ENCODE measurements around the gene DDAH1. TPM values are rescaled to one million over a fixed set of nuclear protein-coding genes. Genes with fewer than 3 reads are reported as not detected.
A peak's percentile ranks its signal among the peaks of the same experiment; 100 is the strongest.

DDAH1 gene
- total and polyA plus RNA-seq, 2 of the 4 experiments (the other 2 are of a cell fraction) = 78.0 to 94.5 TPM

DNA sequence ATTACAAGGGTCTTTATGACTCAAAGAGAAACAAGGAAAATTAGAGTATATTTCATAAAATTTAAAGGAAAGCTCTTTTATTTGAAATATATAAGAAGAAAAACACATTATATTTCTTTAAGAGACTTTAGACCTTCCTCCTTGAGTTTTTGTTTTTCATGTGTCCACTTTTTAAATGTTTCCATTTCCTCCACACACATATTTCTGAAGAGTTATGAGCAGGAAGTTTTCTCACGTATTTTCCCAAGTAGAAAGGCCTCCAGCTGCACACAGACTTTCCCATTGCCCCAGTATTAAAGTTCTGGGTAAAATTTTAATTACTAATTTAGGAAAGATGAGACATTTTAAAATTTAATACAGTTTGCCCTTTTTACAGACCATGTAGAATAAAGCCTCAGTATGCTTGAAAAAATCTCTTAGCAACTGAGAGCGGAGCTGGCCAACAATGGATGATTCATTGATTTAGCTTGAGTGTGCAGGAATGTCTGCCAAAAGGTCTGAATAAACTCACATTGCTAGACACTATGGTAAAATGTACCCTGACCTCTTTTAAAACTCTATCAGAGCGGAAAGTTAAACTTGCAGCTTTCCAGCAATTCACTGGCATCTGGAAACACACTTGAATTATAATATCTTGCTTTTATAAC, 57.9 kb downstream of the DDAH1 start:
- H4K91ac ChIP-seq (ENCODE audit: insufficient read depth, low read depth, low read length) = no peak overlapping the region
- peaks cover 8% of the 10 kb centered on the region; the same call in 1 of the 2 replicates for H3K9me1 ChIP-seq (ENCODE audit: insufficient read depth, low read length)
- no peak overlapping the region; the same call in 1 of the 2 replicates for H3K4me3 ChIP-seq (ENCODE audit: insufficient read depth, low read depth, low read length)
- H2AFZ ChIP-seq (replicated peaks; ENCODE audit: low read length, poor library complexity) = no peak overlapping the region
- no CpG with 5 or more reads among the region's 3 CpGs for WGBS, 2 experiments (ENCODE audit: extremely low coverage in 2 of 2, insufficient read length in 1 of 2)
- peaks cover 10% of the 10 kb centered on the region for H3K4me1 ChIP-seq (ENCODE audit: control insufficient read depth, insufficient read depth, low read length)
- dilution Hi-C loops (cut with HindIII; ENCODE audit: low sequenced_read_pairs, unreplicated experiment) (no loop called here), intact Hi-C loops (cut with micrococcal nuclease) (loop anchor here (10.0 kb wide), 1 partner anchor 168 kb away; no protein-coding TSS in a partner anchor), in situ Hi-C loops (cut with MboI; ENCODE audit: low sequenced_read_pairs) (no loop called here)
- H2BK15ac ChIP-seq (ENCODE audit: low read depth, low read length) = no peak overlapping the region
- H3K4me2 ChIP-seq (ENCODE audit: low read depth, low read length) = peak overlapping the region; percentile 78
- H3K23ac ChIP-seq (ENCODE audit: low read depth, low read length) = peak overlapping the region; percentile 34; the same call in 1 of the 2 replicates
- CTCF ChIA-PET = interaction anchor here (0.6 to 1.5 kb wide), 3 partner anchors 30 to 63 kb away, joined by 3 to 4 read pairs (median 3); no protein-coding TSS in a partner anchor
- no TSS peak for BruUV-seq (replicated peaks)
- no peak overlapping the region for H2AK9ac ChIP-seq (replicated peaks; ENCODE audit: low read depth, low read length, poor library complexity)
- peaks cover 25 to 70% of the 10 kb centered on the region in 2 experiments for H3K79me1 ChIP-seq (ENCODE audit: low read depth in 1 of 2, low read length in 2 of 2)
- DNase-seq = peak; percentile 94
- H2BK120ac ChIP-seq (ENCODE audit: low read depth, low read length) = no peak overlapping the region; the same call in 1 of the 2 replicates
- H3K14ac ChIP-seq (replicated peaks; ENCODE audit: low read depth, low read length) = no peak overlapping the region
- H3K36me3 ChIP-seq (ENCODE audit: control insufficient read depth, insufficient read depth, low read length) = 0 out of 2 replicates have a peak, but pooled peaks cover 2% of the 10 kb centered on the region
- no peak overlapping the region for H4K5ac ChIP-seq (ENCODE audit: low read depth, low read length)
- TF ChIP-seq POLR2A (IDR thresholded peaks at IDR 0.05; ENCODE audit: low read depth, low read length) (no peak), RAD21 (IDR thresholded peaks at IDR 0.05; ENCODE audit: low read length) (0 out of 2 replicates have a peak, but pooled peaks have one; percentile 10), MAZ (IDR thresholded peaks at IDR 0.05; ENCODE audit: borderline replicate concordance, low read depth, low read length) (no peak), CEBPB (IDR thresholded peaks at IDR 0.05; ENCODE audit: low read depth, low read length) (no peak), CHD1 (IDR thresholded peaks at IDR 0.05; ENCODE audit: low read depth, low read length) (no peak), MXI1 (IDR thresholded peaks at IDR 0.05; ENCODE audit: borderline replicate concordance, low read depth, low read length) (no peak), BHLHE40 (IDR thresholded peaks at IDR 0.05; ENCODE audit: low read depth, low read length) (0 out of 2 replicates have a peak, but pooled peaks have one; percentile 29), MAFK (IDR thresholded peaks at IDR 0.05; ENCODE audit: low read depth, low read length) (peak; percentile 34; the same call in 1 of the 2 replicates), RFX5 (IDR thresholded peaks at IDR 0.05; ENCODE audit: low read depth, low read length) (no peak), RCOR1 (IDR thresholded peaks at IDR 0.05; ENCODE audit: insufficient replicate concordance, low read length) (no peak), FOS (IDR thresholded peaks at IDR 0.05; ENCODE audit: low read depth, low read length) (peak; percentile 78)
- TF ChIP-seq, protein P1, sequence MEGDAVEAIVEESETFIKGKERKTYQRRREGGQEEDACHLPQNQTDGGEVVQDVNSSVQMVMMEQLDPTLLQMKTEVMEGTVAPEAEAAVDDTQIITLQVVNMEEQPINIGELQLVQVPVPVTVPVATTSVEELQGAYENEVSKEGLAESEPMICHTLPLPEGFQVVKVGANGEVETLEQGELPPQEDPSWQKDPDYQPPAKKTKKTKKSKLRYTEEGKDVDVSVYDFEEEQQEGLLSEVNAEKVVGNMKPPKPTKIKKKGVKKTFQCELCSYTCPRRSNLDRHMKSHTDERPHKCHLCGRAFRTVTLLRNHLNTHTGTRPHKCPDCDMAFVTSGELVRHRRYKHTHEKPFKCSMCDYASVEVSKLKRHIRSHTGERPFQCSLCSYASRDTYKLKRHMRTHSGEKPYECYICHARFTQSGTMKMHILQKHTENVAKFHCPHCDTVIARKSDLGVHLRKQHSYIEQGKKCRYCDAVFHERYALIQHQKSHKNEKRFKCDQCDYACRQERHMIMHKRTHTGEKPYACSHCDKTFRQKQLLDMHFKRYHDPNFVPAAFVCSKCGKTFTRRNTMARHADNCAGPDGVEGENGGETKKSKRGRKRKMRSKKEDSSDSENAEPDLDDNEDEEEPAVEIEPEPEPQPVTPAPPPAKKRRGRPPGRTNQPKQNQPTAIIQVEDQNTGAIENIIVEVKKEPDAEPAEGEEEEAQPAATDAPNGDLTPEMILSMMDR (conservative IDR thresholded peaks at IDR 0.05; ENCODE audit: low read depth, low read length) = no peak
- TF ChIP-seq, protein P2, sequence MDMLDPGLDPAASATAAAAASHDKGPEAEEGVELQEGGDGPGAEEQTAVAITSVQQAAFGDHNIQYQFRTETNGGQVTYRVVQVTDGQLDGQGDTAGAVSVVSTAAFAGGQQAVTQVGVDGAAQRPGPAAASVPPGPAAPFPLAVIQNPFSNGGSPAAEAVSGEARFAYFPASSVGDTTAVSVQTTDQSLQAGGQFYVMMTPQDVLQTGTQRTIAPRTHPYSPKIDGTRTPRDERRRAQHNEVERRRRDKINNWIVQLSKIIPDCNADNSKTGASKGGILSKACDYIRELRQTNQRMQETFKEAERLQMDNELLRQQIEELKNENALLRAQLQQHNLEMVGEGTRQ (IDR thresholded peaks at IDR 0.05; ENCODE audit: low read depth, low read length) = no peak
- no peak overlapping the region for H3K4ac ChIP-seq (ENCODE audit: low read depth, low read length)
- peak; percentile 93 for ATAC-seq (ENCODE audit: low read depth)
- H3K18ac ChIP-seq (ENCODE audit: low read depth, low read length) = peak overlapping the region; percentile 62; the same call in 1 of the 2 replicates
- H2BK20ac ChIP-seq (ENCODE audit: low read depth, low read length) = no peak overlapping the region
- no peaks in the 10 kb centered on the region for H3K9me3 ChIP-seq (ENCODE audit: control insufficient read depth, insufficient read depth, low read length)
- peak overlapping the region; percentile 73 for H2BK5ac ChIP-seq (ENCODE audit: low read depth, low read length, poor library complexity, severe bottlenecking)
- POLR2A ChIA-PET (ENCODE audit: unreplicated experiment) = interaction anchor here (0.5 kb wide), 1 partner anchor 147 kb away, joined by 9 read pairs; no protein-coding TSS in a partner anchor
- H3K27me3 ChIP-seq (ENCODE audit: control insufficient read depth, insufficient read depth, low read length) = no peaks in the 10 kb centered on the region
- no peak overlapping the region for H2AK5ac ChIP-seq (ENCODE audit: low read depth, low read length)
- H4K20me1 ChIP-seq (ENCODE audit: insufficient read depth, low read length) = peaks cover 18% of the 10 kb centered on the region; the same call in 1 of the 2 replicates
- no peak overlapping the region for H4K8ac ChIP-seq (ENCODE audit: low read depth in 2 of 2, low read length in 2 of 2)
- no peak overlapping the region for H3K27ac ChIP-seq (ENCODE audit: insufficient read depth, low read length)
- H3K9ac ChIP-seq (ENCODE audit: low read depth, low read length) = no peak overlapping the region
- H3K56ac ChIP-seq (ENCODE audit: extremely low read depth, insufficient read depth, low read length) = no peak overlapping the region
